COLO829 (cell line): Measurements from ENCODE around the gene TNFSF12.
"Not testable (repeated sequence)": the region's sequence is repeated elsewhere in the genome, so short reads cannot be mapped to it uniquely, and the experiment has no call there.

ENCODE experiments used
- DNase-seq: peaks from one replicate; pipeline ENCODE4 v3.0.0; 2012; ENCODE audit warnings: low spot score

The TNFSF12 gene

DNA sequence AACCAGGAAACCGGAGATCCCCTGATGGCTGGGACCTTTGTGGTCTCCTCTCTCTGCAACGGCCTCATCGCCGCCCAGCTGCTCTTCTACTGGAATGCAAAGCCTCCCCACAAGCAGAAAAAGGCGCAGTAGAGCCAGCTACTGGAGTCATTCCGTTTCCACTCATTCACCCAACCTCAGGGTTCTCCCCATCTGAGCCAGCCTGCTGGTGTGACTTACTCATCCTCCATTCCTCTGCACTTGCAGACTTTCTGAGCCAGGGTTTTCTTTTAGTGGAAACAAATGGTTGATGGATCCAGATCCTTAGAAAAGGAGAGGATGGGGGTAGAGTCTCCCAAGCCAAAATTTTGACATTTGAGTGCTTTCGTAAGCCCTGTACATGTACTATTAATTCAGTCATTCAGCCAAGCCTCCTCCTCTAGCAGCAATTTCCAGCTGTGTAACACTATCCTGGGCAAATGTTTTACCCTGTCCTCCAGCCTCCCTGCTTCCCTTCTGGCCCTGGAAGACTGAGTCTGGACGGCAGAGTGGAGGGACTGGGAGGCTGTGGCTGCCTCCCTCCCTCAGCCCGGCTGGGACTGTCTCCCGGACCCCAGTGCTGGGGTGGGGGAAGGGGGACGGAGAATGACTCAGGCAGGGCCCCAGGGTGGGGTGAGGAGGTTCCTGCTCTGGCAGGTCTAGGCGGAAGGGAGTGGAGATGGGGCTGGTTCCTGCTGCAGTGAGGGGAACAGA, 38.7 kb downstream of the TNFSF12 start:
- DNase-seq, result no peak

DNA sequence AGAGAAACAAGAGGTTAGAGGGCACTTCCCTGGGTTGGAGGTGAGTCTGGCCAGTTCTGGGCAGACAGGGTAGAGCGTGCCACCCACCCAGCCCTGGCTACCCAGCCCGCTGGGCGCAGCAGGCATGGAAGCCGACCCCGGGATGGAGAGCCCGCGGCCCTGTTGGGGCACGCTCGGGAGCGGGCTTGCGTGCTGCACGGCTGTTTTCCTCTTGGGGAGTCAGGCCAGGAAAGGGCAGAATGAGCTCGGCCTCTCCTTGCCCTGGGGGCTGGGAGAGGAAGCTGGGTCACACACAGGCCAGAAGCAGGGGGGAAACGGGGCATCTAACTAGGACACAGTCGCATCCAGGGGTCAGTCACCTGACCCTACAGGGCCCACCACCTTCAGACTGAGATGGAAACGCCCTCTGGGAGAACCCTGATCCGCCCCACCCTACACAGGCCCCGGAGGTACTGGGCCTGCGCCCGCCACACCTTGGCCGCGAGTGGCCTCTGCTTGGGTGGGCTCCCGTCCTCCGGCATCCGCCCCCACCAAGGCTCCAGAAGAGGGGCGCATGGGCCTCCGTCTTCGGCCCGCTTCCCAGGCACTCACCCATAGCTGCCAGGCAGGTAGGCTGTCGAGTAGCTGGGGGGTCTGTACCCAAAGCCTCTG, 39.8 kb downstream of the TNFSF12 start:
- no peak for DNase-seq

DNA sequence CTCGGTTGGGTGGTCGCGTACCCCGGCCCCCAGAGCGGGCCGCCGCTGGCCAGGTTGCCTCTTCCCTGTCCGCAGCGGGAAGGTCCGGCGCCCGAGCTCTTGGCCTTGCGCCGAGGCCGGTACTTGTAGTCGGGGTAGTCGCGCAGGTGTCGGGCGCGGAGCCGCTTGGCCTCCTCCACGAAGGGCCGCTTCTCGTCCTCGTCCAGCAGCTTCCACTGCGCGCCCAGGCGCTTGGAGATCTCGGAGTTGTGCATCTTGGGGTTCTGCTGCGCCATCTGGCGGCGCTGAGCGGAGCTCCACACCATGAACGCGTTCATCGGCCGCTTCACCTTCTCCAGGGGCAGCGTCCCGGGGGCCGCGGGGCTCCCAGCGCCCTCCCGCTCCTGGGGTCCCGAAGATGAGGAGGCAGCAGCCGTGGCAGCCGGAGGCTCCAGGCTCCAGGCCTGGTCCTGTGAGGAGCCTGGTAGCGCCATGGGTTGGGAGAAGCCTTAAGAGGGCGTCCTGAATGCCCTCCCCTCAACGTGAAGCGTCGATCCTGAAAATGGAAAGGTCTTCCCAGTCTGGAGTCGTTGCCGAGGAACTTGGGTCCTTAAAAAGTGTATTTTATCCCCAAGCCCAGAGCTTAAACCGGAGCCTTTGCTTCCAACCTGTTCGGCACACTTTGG, 40.5 kb downstream of the TNFSF12 start:
- DNase-seq, result no peak

DNA sequence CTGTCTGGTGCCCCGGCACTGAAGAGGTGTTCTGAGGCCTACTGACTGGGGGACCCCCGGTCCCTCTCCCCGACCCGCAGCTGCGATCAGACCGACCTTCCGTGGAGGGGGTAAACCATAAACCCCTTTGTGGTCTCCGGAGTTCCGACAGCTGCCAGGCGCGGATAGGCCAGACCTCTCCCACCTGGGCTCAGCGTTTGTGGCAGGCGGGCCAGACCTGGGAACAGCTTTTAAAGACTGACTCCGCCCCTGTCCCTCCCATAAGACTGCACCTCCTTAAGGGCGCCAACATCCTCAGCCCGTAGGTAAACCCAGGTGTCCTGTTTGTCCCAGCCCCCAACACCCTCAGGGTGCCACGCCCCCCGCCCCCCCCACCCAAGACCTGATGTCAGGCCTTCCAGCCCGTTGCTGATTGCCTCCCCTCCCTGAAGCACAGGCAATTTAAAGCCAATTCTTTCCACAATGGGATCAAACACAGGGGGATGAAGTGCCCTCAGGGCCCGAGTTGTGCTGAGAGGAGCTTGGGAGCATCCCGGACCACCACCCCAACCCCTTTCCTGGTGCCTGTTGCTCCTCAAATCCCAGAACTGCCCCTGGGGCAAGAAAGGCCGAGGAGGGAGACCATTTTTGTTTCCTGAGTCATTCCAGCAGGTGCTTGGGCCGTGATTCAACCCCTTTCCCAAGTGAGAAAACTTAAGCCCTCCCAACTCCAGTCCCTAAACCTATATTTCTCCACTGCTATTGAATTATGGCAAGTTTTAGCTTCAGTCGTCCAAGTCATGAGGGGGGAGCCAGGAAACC, 41.2 kb downstream of the TNFSF12 start, which contains the start of gene SOX15:
Gene SOX15 (minus strand): TSS at position 204 of the 801 bp plus-strand sequence. CDS start 418 bp downstream, outside the sequence.
- no peak for DNase-seq

DNA sequence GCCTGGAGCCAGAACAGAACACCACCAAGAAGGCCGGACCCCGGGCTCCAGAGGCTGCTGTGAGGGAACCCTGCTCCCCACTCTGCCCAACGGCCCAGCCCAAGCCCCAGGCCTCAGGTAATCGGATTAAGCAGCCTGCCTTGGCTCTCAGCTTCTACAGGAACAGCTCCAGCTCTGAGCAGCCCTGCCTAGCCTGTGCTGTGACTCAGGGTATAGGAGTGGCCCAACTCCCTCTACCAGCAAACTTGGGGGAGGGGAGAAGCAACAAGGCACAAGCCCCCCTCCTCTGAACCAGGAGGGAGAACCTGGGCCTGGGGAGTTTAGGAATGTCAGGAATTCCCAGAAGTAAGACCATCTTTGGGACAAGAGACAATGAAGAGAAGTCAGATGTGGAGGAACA, 41.9 kb downstream of the TNFSF12 start:
- DNase-seq, result no peak

DNA sequence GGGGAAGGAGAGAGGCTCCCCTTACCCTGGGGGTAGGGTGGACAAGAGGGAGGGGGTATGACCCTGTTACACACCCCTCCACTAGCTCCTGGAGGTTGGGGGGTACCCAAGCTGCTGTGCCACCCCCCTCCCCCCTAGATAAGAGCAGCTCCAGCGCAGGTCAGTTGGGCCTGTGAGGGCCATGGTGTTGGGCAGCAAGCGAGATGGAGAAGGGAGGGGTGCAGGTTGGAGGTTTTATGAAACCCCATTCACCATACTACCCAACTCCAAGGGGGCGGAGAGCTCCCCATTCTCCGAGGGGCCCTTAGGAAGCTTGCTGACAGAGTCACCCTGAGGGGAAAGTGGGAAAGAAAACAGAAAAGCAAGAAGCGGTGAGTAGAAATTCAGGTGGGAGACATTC, 42.7 kb downstream of the TNFSF12 start:
- DNase-seq, result no peak

DNA sequence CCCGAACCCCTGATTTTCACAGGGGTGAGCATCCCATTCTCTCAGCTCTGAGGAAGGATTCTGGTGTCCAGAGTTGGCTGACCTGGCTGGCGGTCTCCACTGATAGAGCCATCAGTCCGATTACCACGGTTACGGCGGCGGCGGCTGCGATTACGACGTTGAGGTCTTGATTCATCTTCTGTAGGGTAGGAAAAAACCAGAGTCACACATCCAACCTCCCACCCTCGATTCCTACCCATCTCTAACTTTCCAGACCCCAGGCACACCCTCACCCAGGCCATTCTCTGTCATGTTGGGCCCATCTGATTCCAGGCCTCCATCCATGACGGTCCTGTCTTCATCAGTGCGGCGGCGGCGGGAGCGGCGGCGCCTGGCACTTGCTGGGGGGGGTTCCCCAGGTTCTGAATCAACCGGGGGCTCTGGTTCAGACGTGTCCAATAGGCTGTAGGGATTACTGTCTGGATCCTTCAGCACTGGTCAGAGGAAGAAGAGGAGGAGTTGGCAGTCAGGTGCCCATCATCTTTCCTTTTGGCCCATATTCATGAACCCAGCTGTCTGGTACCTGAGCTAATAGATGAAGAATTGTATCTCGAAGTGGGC, 43.7 kb downstream of the TNFSF12 start:
- no peak for DNase-seq

DNA sequence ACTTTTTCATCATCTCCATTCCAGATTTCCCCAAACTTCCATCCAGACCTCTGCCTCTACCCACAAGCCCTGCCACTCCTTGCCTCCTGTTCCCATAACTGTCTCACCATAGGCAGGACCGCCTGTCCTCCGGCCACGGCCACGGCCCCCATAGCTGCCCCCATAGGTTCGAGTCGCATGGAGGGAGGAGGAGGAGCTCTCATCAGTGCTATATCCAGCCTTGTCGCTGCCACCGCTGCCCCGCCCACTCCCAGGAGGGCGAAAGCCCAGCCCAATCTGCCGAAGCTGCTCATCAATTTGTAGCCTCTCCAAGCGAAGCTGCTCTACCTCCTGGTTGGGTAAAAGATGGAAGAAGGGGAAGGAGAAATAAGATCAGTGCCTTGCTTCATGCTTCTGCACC, 44.4 kb downstream of the TNFSF12 start:
- DNase-seq, result no peak

DNA sequence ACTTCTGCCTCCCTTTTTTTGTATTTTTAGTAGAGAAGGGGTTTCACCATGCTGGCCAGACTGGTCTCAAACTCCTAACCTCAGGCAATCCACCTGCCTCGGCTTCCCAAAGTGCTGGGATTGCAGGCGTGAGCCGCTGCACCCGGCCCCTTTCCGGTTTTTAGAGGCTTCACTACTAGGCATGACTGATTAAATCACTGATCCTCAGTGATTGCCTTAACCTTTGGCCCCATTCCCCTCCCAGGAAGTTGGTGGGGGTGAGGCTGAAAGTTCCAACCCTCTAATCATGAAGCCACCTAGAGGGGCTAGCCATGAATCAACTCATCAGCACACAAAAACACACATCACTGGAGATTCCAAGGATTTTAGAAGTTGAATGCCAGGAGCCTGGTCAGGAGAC, 48.7 kb downstream of the TNFSF12 start:
- DNase-seq, result not testable (repeated sequence)

DNA sequence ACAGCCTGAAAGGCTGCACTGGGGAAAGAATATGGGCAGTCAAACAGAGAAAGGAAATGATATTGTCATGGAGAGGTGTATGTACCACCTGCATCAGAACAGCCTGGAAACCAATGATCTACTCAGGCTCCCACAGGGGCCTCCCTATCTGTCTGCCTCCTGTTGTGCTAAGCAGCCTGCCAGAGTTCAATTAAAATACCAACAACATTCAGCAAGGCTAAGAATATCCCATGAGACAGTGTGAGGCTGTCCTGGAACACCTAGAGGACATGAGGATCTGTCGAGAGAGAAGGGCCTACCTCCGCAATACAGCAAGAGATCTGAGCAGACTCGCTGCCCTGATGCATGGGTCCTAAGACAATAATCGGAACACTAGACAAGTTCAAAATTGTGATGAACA, 57.4 kb downstream of the TNFSF12 start:
- DNase-seq, result no peak
